Uterus (tissue), 4 donors: Measurements from ENCODE around the gene TMEM87A. TPM values are rescaled to one million over a fixed set of nuclear protein-coding genes. Genes with fewer than 3 reads are reported as not detected.

Experiments
- DNase-seq, 2 donors: peaks; one replicate each; pipeline ENCODE4 v3.0.0-alpha.2; 2019 to 2020
- H3K27ac ChIP-seq, 2 donors: fragments of 200-600 bp; sonication (generic); 1 replicate in 1 of 2; 2 replicates in 1 of 2; pipeline ENCODE4 v1.5.1; 2016 to 2018
- H3K27me3 ChIP-seq, 2 donors: fragments of 200-600 bp; sonication (generic); one replicate each; pipeline ENCODE4 v1.5.1; 2018 to 2019; ENCODE audit warnings: control low read depth in 1 of 2
- H3K36me3 ChIP-seq, 2 donors: fragments of 200-600 bp; sonication (generic); one replicate each; pipeline ENCODE4 v1.5.1; 2019; ENCODE audit warnings: control low read depth in 1 of 2
- H3K4me1 ChIP-seq, 2 donors: fragments of 200-600 bp; sonication (generic); one replicate each; pipeline ENCODE4 v1.5.1; 2018 to 2019; ENCODE audit warnings: control low read depth in 1 of 2
- H3K4me3 ChIP-seq, 2 donors: fragments of 200-600 bp; sonication (generic); 1 replicate in 1 of 2; 2 replicates in 1 of 2; pipeline ENCODE4 v1.5.1; 2018 to 2019; ENCODE audit warnings: mild to moderate bottlenecking in 1 of 2
- H3K9me3 ChIP-seq, 2 donors: fragments of 200-600 bp; sonication (generic); one replicate each; pipeline ENCODE4 v1.5.1; 2019; ENCODE audit warnings: control low read depth in 1 of 2
- CTCF ChIP-seq, 4 experiments: fragments of 200-600 bp in 2 of 4; fragments of 450-650 bp in 2 of 4; sonication (generic) in 2 of 4; IDR thresholded peaks; one replicate each; pipeline ENCODE4 v1.5.1; 2016 to 2019; ENCODE audit warnings: antibody characterized with exemption in 4 of 4, mild to moderate bottlenecking in 2 of 4, moderate library complexity in 1 of 4
- POLR2A ChIP-seq, 2 donors: fragments of 450-650 bp; IDR thresholded peaks; one replicate each; pipeline ENCODE4 v1.6.1; 2016; ENCODE audit warnings: antibody characterized with exemption in 2 of 2, mild to moderate bottlenecking in 1 of 2, moderate library complexity in 1 of 2
- intact Hi-C: fragments of 100-400 bp; cut with DNase I; formaldehyde crosslinking; loops from one replicate; pipeline ENCODE4 v1.15.1; 2023; ENCODE audit warnings: low total_unique reads
- total RNA-seq, 4 donors: library from RNA; depleted of rRNA in 3 of 4; stranded (reverse); fragments of >200 nt in 3 of 4; gene quantifications; one replicate each; pipeline versions ENCODE4 v1.1.0 to v1.2.4, GENCODE V29; 2014 to 2023
- donor health status: DM: yes; HTN: yes; CAD: no.

TMEM87A gene
- total RNA-seq, 4 donors from 2014 or later, result 25.4 to 96.5 (median 66.6) TPM

GRCh38 chr15:42199126-42199525 lies 74.1 kb downstream of the TMEM87A start:
- H3K4me1 ChIP-seq, result no peaks in the 10 kb centered on the region
- intact Hi-C loops, result no loop called here
- no peaks in the 10 kb centered on the region for H3K27me3 ChIP-seq
- no peak for DNase-seq
- TF ChIP-seq POLR2A (IDR thresholded peaks at IDR 0.05), result no peak
- TF ChIP-seq CTCF (IDR thresholded peaks at IDR 0.05), result no peak
- H3K9me3 ChIP-seq, result no peaks in the 10 kb centered on the region
- no peak overlapping the region for H3K4me3 ChIP-seq
- no peak overlapping the region for H3K27ac ChIP-seq
- no peaks in the 10 kb centered on the region for H3K36me3 ChIP-seq

- H3K9me3 ChIP-seq, result no peaks in the 10 kb centered on the region
- no peaks in the 10 kb centered on the region for H3K36me3 ChIP-seq
- TF ChIP-seq CTCF (IDR thresholded peaks at IDR 0.05), result no peak
- TF ChIP-seq POLR2A (IDR thresholded peaks at IDR 0.05), result no peak
- H3K4me3 ChIP-seq, result no peak overlapping the region
- H3K27me3 ChIP-seq, result no peaks in the 10 kb centered on the region
- no peak for DNase-seq
- H3K4me1 ChIP-seq, result no peaks in the 10 kb centered on the region
- no peak overlapping the region for H3K27ac ChIP-seq
- intact Hi-C loops, result no loop called here
Measured at GRCh38 chr15:42198516-42198915, 74.7 kb downstream of the TMEM87A start.

GRCh38 chr15:42194513-42194912 lies 78.7 kb downstream of the TMEM87A start:
- intact Hi-C loops, result no loop called here
- Histone ChIP-seq H3K36me3 (no peaks in the 10 kb centered on the region), H3K27me3 (no peaks in the 10 kb centered on the region), H3K4me3 (no peak overlapping the region), H3K27ac (no peak overlapping the region), H3K4me1 (no peaks in the 10 kb centered on the region), H3K9me3 (no peaks in the 10 kb centered on the region)
- DNase-seq, result no peak
- TF ChIP-seq CTCF (IDR thresholded peaks at IDR 0.05) (no peak), POLR2A (IDR thresholded peaks at IDR 0.05) (no peak)

DNA sequence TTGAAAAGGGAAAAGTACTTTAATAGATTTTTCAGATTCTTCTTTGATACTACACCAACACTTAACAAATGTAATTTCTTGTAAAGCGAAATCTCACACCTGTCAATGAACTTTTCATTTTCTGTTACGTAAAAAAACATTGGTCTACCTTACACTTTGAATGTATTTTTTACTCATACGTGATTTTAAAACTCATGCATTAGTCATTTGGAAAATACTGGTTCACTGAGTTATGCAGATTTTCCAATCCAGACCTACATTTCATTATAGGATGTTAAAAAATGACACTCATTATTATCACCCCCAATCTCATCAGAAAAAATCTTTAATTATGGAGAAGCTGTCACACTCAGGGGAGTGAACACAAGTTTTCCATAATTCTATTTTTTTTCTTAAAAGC lies 79.8 kb downstream of the TMEM87A start:
- H3K27ac ChIP-seq, result no peak overlapping the region
- no peaks in the 10 kb centered on the region for H3K9me3 ChIP-seq
- no peak overlapping the region for H3K4me3 ChIP-seq
- no peak for DNase-seq
- intact Hi-C loops, result no loop called here
- H3K36me3 ChIP-seq, result no peaks in the 10 kb centered on the region
- H3K27me3 ChIP-seq, result no peaks in the 10 kb centered on the region
- TF ChIP-seq POLR2A (IDR thresholded peaks at IDR 0.05) (no peak), CTCF (IDR thresholded peaks at IDR 0.05) (no peak)
- H3K4me1 ChIP-seq, result no peaks in the 10 kb centered on the region

DNA sequence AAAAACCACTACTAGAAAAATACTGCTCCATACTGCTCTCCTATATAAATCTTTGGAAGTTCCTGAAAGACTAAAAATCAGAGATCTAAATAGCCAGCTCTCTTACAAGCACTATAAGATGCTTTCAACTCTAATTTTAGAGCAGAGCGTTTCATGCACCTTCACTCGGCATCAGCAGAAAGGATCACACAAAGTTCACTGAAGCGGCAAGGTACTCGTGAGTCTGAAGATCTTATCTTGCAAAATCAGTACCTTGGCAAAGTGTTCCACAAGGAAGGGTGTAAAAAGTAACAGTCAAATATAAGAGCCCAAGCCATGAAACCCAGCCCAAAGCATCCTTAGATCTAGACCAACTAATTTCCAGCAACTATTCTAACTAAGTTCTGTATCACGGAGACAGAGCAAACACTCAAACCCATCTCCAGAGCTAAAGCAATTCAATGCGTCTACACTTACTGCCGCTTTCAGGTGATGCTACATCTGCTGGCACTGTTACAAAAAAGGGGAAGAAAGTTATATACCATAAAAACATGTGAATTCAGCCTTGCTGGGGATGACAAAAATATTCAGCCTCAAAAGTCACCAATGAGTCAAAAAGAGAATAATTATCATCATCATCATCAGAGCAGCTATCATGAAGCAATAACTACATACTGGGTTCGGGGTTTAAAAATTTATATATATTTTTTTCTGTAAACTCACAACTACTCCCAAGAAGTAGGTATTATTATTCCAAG lies 81.5 kb downstream of the TMEM87A start:
- H3K36me3 ChIP-seq, result no peaks in the 10 kb centered on the region
- no peaks in the 10 kb centered on the region for H3K9me3 ChIP-seq
- H3K4me1 ChIP-seq, result no peaks in the 10 kb centered on the region
- no peak overlapping the region for H3K27ac ChIP-seq
- DNase-seq, result no peak
- H3K4me3 ChIP-seq, result no peak overlapping the region
- intact Hi-C loops, result no loop called here
- no peak for TF ChIP-seq POLR2A (IDR thresholded peaks at IDR 0.05)
- TF ChIP-seq CTCF (IDR thresholded peaks at IDR 0.05), result no peak
- no peaks in the 10 kb centered on the region for H3K27me3 ChIP-seq
